ENCODE measurements around the gene PMVK.

Gene PMVK

GRCh38 chr1:154967331-154967950 lies 30.9 kb upstream of the PMVK start:
- DNase-seq (ENCODE audit: low read depth, low spot score) = no peak

GRCh38 chr1:154966111-154966510 lies 29.6 kb upstream of the PMVK start:
- DNase-seq (ENCODE audit: low read depth, low spot score) = no peak

- no peak for DNase-seq (ENCODE audit: low read depth, low spot score)
These were observed 27.8 kb upstream of the PMVK start for GRCh38 chr1:154964359-154964758.

GRCh38 chr1:154963643-154964042 lies 27.1 kb upstream of the PMVK start:
- no peak for DNase-seq (ENCODE audit: low read depth, low spot score)

- no peak for DNase-seq (ENCODE audit: low read depth, low spot score)
These were observed 26.3 kb upstream of the PMVK start for GRCh38 chr1:154962795-154963330.

GRCh38 chr1:154962156-154962749 lies 25.7 kb upstream of the PMVK start:
- DNase-seq (ENCODE audit: low read depth, low spot score) = no peak

- peak; percentile 64 for DNase-seq (ENCODE audit: low read depth, low spot score)
These were observed 25.0 kb upstream of the PMVK start, which contains the start of gene PYGO2 for GRCh38 chr1:154961207-154962155. Gene PYGO2, minus strand, starts transcription at chr1:154961782. Its CDS starts 206 bp downstream, at chr1:154961576.

- no peak for DNase-seq (ENCODE audit: low read depth, low spot score)
These were observed 24.1 kb upstream of the PMVK start for GRCh38 chr1:154960446-154961136.

GRCh38 chr1:154959426-154959780 lies 22.9 kb upstream of the PMVK start:
- no peak for DNase-seq (ENCODE audit: low read depth, low spot score)

GRCh38 chr1:154958681-154959425 lies 22.3 kb upstream of the PMVK start:
- no peak for DNase-seq (ENCODE audit: low read depth, low spot score)

- no peak for DNase-seq (ENCODE audit: low read depth, low spot score)
These were observed 21.5 kb upstream of the PMVK start for GRCh38 chr1:154958036-154958435.

GRCh38 chr1:154957091-154957657 lies 20.7 kb upstream of the PMVK start:
- DNase-seq (ENCODE audit: low read depth, low spot score) = no peak

- no peak for DNase-seq (ENCODE audit: low read depth, low spot score)
These were observed 20.0 kb upstream of the PMVK start for GRCh38 chr1:154956544-154956941.

GRCh38 chr1:154955718-154956543 lies 19.4 kb upstream of the PMVK start, which contains the start of gene PBXIP1:
Gene PBXIP1, minus strand, starts transcription at chr1:154956099. Its CDS starts 2,378 bp downstream, at chr1:154953721.
- peak; percentile 68 for DNase-seq (ENCODE audit: low read depth, low spot score)

- DNase-seq (ENCODE audit: low read depth, low spot score) = no peak
These were observed 18.7 kb upstream of the PMVK start for GRCh38 chr1:154955039-154955717.

- DNase-seq (ENCODE audit: low read depth, low spot score) = no peak
These were observed 18.0 kb upstream of the PMVK start for GRCh38 chr1:154954541-154954940.

- no peak for DNase-seq (ENCODE audit: low read depth, low spot score)
These were observed 17.1 kb upstream of the PMVK start for GRCh38 chr1:154953611-154954038.

GRCh38 chr1:154952664-154953063 lies 16.1 kb upstream of the PMVK start:
- no peak for DNase-seq (ENCODE audit: low read depth, low spot score)
